IMR-90 (cell line): ENCODE measurements around the gene CHD2. TPM values are rescaled to one million over a fixed set of nuclear protein-coding genes. Genes with fewer than 3 reads are reported as not detected.

ENCODE experiments used
- ATAC-seq: fragments of 200-7000 bp; cut with Tn5 transposase; 2 replicates; pipeline ENCODE4 v1.9.1; 2020; ENCODE audit warnings: low read depth, mild to moderate bottlenecking, moderate library complexity
- BruUV-seq: library from RNA; stranded (reverse); fragments of 400-500 nt; replicated peaks from 2 replicates; lab custom pipeline; 2021; lab: Mats Ljungman, UMichigan
- CTCF ChIA-PET: fragments of 300-600 bp; formaldehyde crosslinking; extraction: SDS; loops from one replicate; lab custom pipeline; 2021; ENCODE audit warnings: antibody characterized with exemption; lab: Yijun Ruan, JAX
- POLR2A ChIA-PET: fragments of 300-600 bp; sonication (Branson Sonifier 250); formaldehyde crosslinking; loops from one replicate; lab custom pipeline; 2022; ENCODE audit warnings: antibody characterized with exemption; ENCODE audit not compliant: unreplicated experiment; lab: Charles Lee
- DNase-seq: peaks from one replicate; pipeline ENCODE4 v3.0.0; 2013
- H2AFZ ChIP-seq: replicated peaks from 2 replicates; pipeline ENCODE3; 2013; ENCODE audit warnings: low read length, mild to moderate bottlenecking; ENCODE audit not compliant: poor library complexity
- H2AK5ac ChIP-seq: 2 replicates; pipeline ENCODE4 v1.6.1; 2013; ENCODE audit warnings: low read depth, low read length, inconsistent platforms
- H2AK9ac ChIP-seq: replicated peaks from 2 replicates; pipeline ENCODE3; 2013; ENCODE audit warnings: mild to moderate bottlenecking, low read depth, low read length, moderate library complexity; ENCODE audit not compliant: poor library complexity
- H2BK120ac ChIP-seq: 2 replicates; pipeline ENCODE4 v1.6.1; 2013; ENCODE audit warnings: low read depth, low read length, inconsistent platforms
- H2BK15ac ChIP-seq: 3 replicates; pipeline ENCODE4 v1.6.1; 2013; ENCODE audit warnings: low read depth, low read length, inconsistent platforms
- H2BK20ac ChIP-seq: 2 replicates; pipeline ENCODE4 v1.6.1; 2013; ENCODE audit warnings: low read depth, mild to moderate bottlenecking, inconsistent platforms, low read length, moderate library complexity
- H2BK5ac ChIP-seq: 2 replicates; pipeline ENCODE4 v1.6.1; 2013; ENCODE audit warnings: mild to moderate bottlenecking, low read depth, low read length, inconsistent platforms; ENCODE audit not compliant: poor library complexity, severe bottlenecking
- H3K14ac ChIP-seq: replicated peaks from 2 replicates; pipeline ENCODE4 v1.6.1; 2013; ENCODE audit warnings: low read depth, low read length, inconsistent platforms
- H3K18ac ChIP-seq: 2 replicates; pipeline ENCODE4 v1.6.1; 2013; ENCODE audit warnings: low read depth, low read length, control low read depth
- H3K23ac ChIP-seq: 2 replicates; pipeline ENCODE4 v1.6.1; 2013; ENCODE audit warnings: low read depth, low read length, inconsistent platforms
- H3K27ac ChIP-seq: 2 replicates; pipeline ENCODE4 v1.5.1; 2013; ENCODE audit warnings: mild to moderate bottlenecking, control low read depth, low read length; ENCODE audit not compliant: insufficient read depth
- H3K27me3 ChIP-seq: 2 replicates; pipeline ENCODE4 v1.6.1; 2013; ENCODE audit warnings: low read length; ENCODE audit not compliant: control insufficient read depth, insufficient read depth
- H3K36me3 ChIP-seq: 2 replicates; pipeline ENCODE4 v1.6.1; 2013; ENCODE audit warnings: low read length, mixed read lengths; ENCODE audit not compliant: control insufficient read depth, insufficient read depth
- H3K4ac ChIP-seq: 2 replicates; pipeline ENCODE4 v1.6.1; 2013; ENCODE audit warnings: low read depth, low read length, inconsistent platforms
- H3K4me1 ChIP-seq: 2 replicates; pipeline ENCODE4 v1.6.1; 2013; ENCODE audit warnings: low read length, mixed read lengths; ENCODE audit not compliant: control insufficient read depth, insufficient read depth
- H3K4me2 ChIP-seq: 2 replicates; pipeline ENCODE4 v1.6.1; 2013; ENCODE audit warnings: low read depth, mild to moderate bottlenecking, control low read depth, low read length, moderate library complexity
- H3K4me3 ChIP-seq: 2 replicates; pipeline ENCODE4 v1.5.1; 2013; ENCODE audit warnings: low read depth, mild to moderate bottlenecking, control low read depth, low read length, moderate library complexity; ENCODE audit not compliant: insufficient read depth
- H3K56ac ChIP-seq: 2 replicates; pipeline ENCODE4 v1.6.1; 2013; ENCODE audit warnings: low read length, inconsistent platforms; ENCODE audit not compliant: insufficient read depth; ENCODE audit errors: extremely low read depth
- H3K79me1 ChIP-seq, 2 experiments: 2 replicates each; pipeline ENCODE4 v1.6.1; 2013; ENCODE audit warnings: low read length in 2 of 2, inconsistent platforms in 1 of 2, low read depth in 1 of 2
- H3K9ac ChIP-seq: 2 replicates; pipeline ENCODE4 v1.6.1; 2013; ENCODE audit warnings: low read depth, low read length, control low read depth
- H3K9me1 ChIP-seq: 2 replicates; pipeline ENCODE4 v1.6.1; 2013; ENCODE audit warnings: low read length, inconsistent platforms; ENCODE audit not compliant: insufficient read depth
- H3K9me3 ChIP-seq: 2 replicates; pipeline ENCODE4 v1.6.1; 2013; ENCODE audit warnings: low read length; ENCODE audit not compliant: control insufficient read depth, insufficient read depth
- H4K20me1 ChIP-seq: 2 replicates; pipeline ENCODE4 v1.6.1; 2013; ENCODE audit warnings: low read length, inconsistent platforms; ENCODE audit not compliant: insufficient read depth
- H4K5ac ChIP-seq: 2 replicates; pipeline ENCODE4 v1.6.1; 2013; ENCODE audit warnings: mild to moderate bottlenecking, low read depth, low read length, control low read depth
- H4K8ac ChIP-seq, 2 experiments: 2 replicates each; pipeline ENCODE4 v1.6.1; 2013; ENCODE audit warnings: low read depth in 2 of 2, low read length in 2 of 2, control low read depth in 1 of 2, inconsistent platforms in 1 of 2
- H4K91ac ChIP-seq: 2 replicates; pipeline ENCODE4 v1.6.1; 2013; ENCODE audit warnings: low read depth, low read length, inconsistent platforms; ENCODE audit not compliant: insufficient read depth
- BHLHE40 ChIP-seq: fragments of 150-350 bp; IDR thresholded peaks from 2 replicates; pipeline ENCODE4 v1.6.1; 2016; ENCODE audit warnings: mild to moderate bottlenecking, low read depth, low read length
- CEBPB ChIP-seq: IDR thresholded peaks from 2 replicates; pipeline ENCODE4 v1.6.1; 2012; ENCODE audit warnings: low read depth, low read length, improper control_type of control experiment
- CHD1 ChIP-seq: IDR thresholded peaks from 2 replicates; pipeline ENCODE4 v1.6.1; 2012; ENCODE audit warnings: low read depth, low read length, improper control_type of control experiment
- ELK1 ChIP-seq: fragments of 150-350 bp; IDR thresholded peaks from 2 replicates; pipeline ENCODE4 v1.6.1; 2016; ENCODE audit warnings: low read depth, mild to moderate bottlenecking, low read length, moderate library complexity, borderline replicate concordance
- FOS ChIP-seq: fragments of 150-350 bp; IDR thresholded peaks from 2 replicates; pipeline ENCODE4 v1.6.1; 2016; ENCODE audit warnings: low read depth, low read length
- NFE2L2 ChIP-seq: fragments of 150-350 bp; IDR thresholded peaks from 2 replicates; pipeline ENCODE4 v1.6.1; 2016; ENCODE audit warnings: low read depth, mild to moderate bottlenecking, low read length
- POLR2A ChIP-seq: IDR thresholded peaks from 2 replicates; pipeline ENCODE4 v1.6.1; 2012; ENCODE audit warnings: mild to moderate bottlenecking, low read depth, low read length
- RAD21 ChIP-seq: IDR thresholded peaks from 2 replicates; pipeline ENCODE4 v1.6.1; 2012; ENCODE audit warnings: low read length, improper control_type of control experiment
- RCOR1 ChIP-seq: IDR thresholded peaks from 2 replicates; pipeline ENCODE4 v1.6.1; 2012; ENCODE audit warnings: mild to moderate bottlenecking, low read length, improper control_type of control experiment; ENCODE audit not compliant: insufficient replicate concordance
- SMC3 ChIP-seq: fragments of 150-350 bp; IDR thresholded peaks from 2 replicates; pipeline ENCODE4 v1.6.1; 2016; ENCODE audit warnings: low read depth, mild to moderate bottlenecking, antibody characterized with exemption, low read length, moderate library complexity
- WGBS, 2 experiments: methylation state at CpG; one replicate each; pipeline versions ENCODE4 v1.1.5 to v1.1.7; 2013; ENCODE audit warnings: missing lambda C conversion rate in 2 of 2; ENCODE audit not compliant: insufficient read length in 1 of 2; ENCODE audit errors: extremely low coverage in 2 of 2; 5-methylcytosine and 5-hydroxymethylcytosine counted together
- dilution Hi-C: fragments of 300-500 bp; cut with HindIII; formaldehyde crosslinking; loops from one replicate; pipeline ENCODE4 v1.14.3; 2018; ENCODE audit warnings: low sequenced_read_pairs; ENCODE audit not compliant: unreplicated experiment
- in situ Hi-C: fragments of 300-500 bp; cut with MboI; formaldehyde crosslinking; loops from 3 replicates; pipeline ENCODE4 v1.14.3; 2019; ENCODE audit warnings: low sequenced_read_pairs, inconsistent platforms, mixed read lengths
- intact Hi-C: fragments of 100-400 bp; cut with micrococcal nuclease; formaldehyde crosslinking; loops from 2 replicates; pipeline ENCODE4 v1.10.0; 2022
- polyA plus RNA-seq, 3 experiments: library from polyadenylated mRNA; depleted of rRNA; stranded (reverse); fragments of >200 nt; gene quantifications; 2 replicates each; pipeline ENCODE4 v1.2.3, GENCODE V29; 2012; ENCODE audit warnings: low replicate concordance in 1 of 3
- total RNA-seq: library from RNA; depleted of rRNA; stranded (reverse); fragments of >200 nt; gene quantifications from 2 replicates; pipeline ENCODE4 v1.2.3, GENCODE V29; 2012
- TF ChIP-seq, protein P1 (sequence below): conservative IDR thresholded peaks from 2 replicates; pipeline ENCODE4 v1.5.1; 2012; ENCODE audit warnings: mild to moderate bottlenecking, low read depth, low read length, improper control_type of control experiment

CHD2 gene
- total and polyA plus RNA-seq, 2 of the 4 experiments (the other 2 are of a cell fraction): 44.9 to 64.7 TPM

DNA sequence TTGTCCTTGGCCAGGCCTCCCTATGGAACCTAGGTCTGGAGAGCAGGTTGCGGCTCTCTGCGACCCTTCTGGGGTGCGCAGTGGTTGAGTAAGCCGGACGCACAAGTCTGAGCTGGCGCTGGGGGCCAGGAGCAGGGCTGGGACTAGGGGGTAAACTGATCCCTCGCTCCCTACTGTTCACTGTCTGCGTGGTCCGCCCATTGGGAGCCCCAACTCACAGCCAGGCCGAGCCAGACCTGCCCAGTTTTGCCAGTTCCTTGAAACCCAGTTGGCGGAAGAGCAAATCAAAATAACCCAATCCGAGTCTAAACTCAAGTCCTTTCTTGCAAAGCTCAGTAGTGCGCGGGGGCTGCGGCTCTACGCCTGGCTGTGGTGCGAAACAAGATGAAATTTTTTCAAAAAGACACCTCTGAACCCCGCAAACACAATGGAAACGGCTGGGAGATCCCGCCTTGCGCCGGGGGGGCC lies 171.4 kb downstream of the CHD2 start:
- no peak overlapping the region for H3K23ac ChIP-seq
- dilution Hi-C loops (no loop called here), in situ Hi-C loops (no loop called here), intact Hi-C loops (no loop called here)
- TF ChIP-seq SMC3: no peak
- no peak for TF ChIP-seq POLR2A
- no peak for TF ChIP-seq RCOR1
- TF ChIP-seq NFE2L2: no peak
- no peak for TF ChIP-seq BHLHE40
- no peak for TF ChIP-seq CEBPB
- no peak for TF ChIP-seq CHD1
- no peak for TF ChIP-seq FOS
- TF ChIP-seq, protein P1, sequence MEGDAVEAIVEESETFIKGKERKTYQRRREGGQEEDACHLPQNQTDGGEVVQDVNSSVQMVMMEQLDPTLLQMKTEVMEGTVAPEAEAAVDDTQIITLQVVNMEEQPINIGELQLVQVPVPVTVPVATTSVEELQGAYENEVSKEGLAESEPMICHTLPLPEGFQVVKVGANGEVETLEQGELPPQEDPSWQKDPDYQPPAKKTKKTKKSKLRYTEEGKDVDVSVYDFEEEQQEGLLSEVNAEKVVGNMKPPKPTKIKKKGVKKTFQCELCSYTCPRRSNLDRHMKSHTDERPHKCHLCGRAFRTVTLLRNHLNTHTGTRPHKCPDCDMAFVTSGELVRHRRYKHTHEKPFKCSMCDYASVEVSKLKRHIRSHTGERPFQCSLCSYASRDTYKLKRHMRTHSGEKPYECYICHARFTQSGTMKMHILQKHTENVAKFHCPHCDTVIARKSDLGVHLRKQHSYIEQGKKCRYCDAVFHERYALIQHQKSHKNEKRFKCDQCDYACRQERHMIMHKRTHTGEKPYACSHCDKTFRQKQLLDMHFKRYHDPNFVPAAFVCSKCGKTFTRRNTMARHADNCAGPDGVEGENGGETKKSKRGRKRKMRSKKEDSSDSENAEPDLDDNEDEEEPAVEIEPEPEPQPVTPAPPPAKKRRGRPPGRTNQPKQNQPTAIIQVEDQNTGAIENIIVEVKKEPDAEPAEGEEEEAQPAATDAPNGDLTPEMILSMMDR: no peak
- TF ChIP-seq ELK1: no peak
- TF ChIP-seq RAD21: no peak
- H3K4me1 ChIP-seq: no peaks in the 10 kb centered on the region; the same call in 1 of the 2 replicates
- 6% methylated on average over 3 of the region's 22 CpGs; no CpG with 5 or more reads in 1 of the 2 experiments for WGBS, 2 experiments
- no peaks in the 10 kb centered on the region for H3K36me3 ChIP-seq
- H3K27ac ChIP-seq: no peak overlapping the region
- no peak overlapping the region for H2AK5ac ChIP-seq
- H3K27me3 ChIP-seq: peaks cover 46% of the 10 kb centered on the region
- no peak overlapping the region for H3K9ac ChIP-seq
- no TSS peak for BruUV-seq
- H2BK120ac ChIP-seq: no peak overlapping the region
- H4K91ac ChIP-seq: no peak overlapping the region
- H3K14ac ChIP-seq: no peak overlapping the region
- no peak overlapping the region for H2BK20ac ChIP-seq
- H4K20me1 ChIP-seq: no peaks in the 10 kb centered on the region
- H2AK9ac ChIP-seq: no peak overlapping the region
- no peak overlapping the region for H2BK15ac ChIP-seq
- no peak overlapping the region for H3K56ac ChIP-seq
- no peaks in the 10 kb centered on the region for H3K79me1 ChIP-seq
- no peaks in the 10 kb centered on the region for H3K9me1 ChIP-seq
- DNase-seq (no peak), ATAC-seq (no peak)
- H3K9me3 ChIP-seq: no peaks in the 10 kb centered on the region
- no peak overlapping the region for H3K18ac ChIP-seq
- H3K4me2 ChIP-seq: peak overlapping the region; percentile 95; the same call in 1 of the 2 replicates
- ChIA-PET CTCF (interaction anchor here (1.6 kb wide), 1 partner anchor 1049 kb away, joined by 3 read pairs; no protein-coding TSS in a partner anchor), POLR2A (interaction anchor here (0.6 kb wide), 1 partner anchor 1065 kb away, joined by 3 read pairs; no protein-coding TSS in a partner anchor)
- H2BK5ac ChIP-seq: no peak overlapping the region
- no peak overlapping the region for H4K5ac ChIP-seq
- no peak overlapping the region for H4K8ac ChIP-seq
- no peak overlapping the region for H3K4ac ChIP-seq
- peak overlapping the region; percentile 56; the same call in 1 of the 2 replicates for H3K4me3 ChIP-seq
- no peak overlapping the region for H2AFZ ChIP-seq
